A549 (cell line): ENCODE results near the gene GOLGA6A. TPM values are rescaled to one million over a fixed set of nuclear protein-coding genes. Genes with fewer than 3 reads are reported as not detected.

ENCODE experiments used
- ATAC-seq, 2 experiments: fragments of 200-7000 bp in 1 of 2; fragments of >200 bp in 1 of 2; cut with Nextera tagmentation in 1 of 2; cut with Tn5 transposase in 1 of 2; 3 replicates each; pipeline versions ENCODE4 v1.8.0 to v1.9.1; 2018 to 2020; ENCODE audit warnings: mild to moderate bottlenecking in 1 of 2, moderate library complexity in 1 of 2
- CTCF ChIA-PET: fragments of 300-600 bp; sonication (Branson Sonifier 250); formaldehyde crosslinking; extraction: SDS; loops from one replicate; lab custom pipeline; 2021; ENCODE audit warnings: antibody characterized with exemption, inconsistent platforms; lab: Yijun Ruan, JAX
- POLR2A ChIA-PET: fragments of 350-600 bp; formaldehyde crosslinking; extraction: SDS; loops from one replicate; lab custom pipeline; 2021; ENCODE audit warnings: antibody characterized with exemption, inconsistent platforms; lab: Yijun Ruan, JAX
- DNase-seq, 2 experiments: peaks; one replicate each; pipeline versions ENCODE4 v3.0.0 to v3.0.0-alpha.2; 2011 to 2016; ENCODE audit warnings: low read depth in 1 of 2, low spot score in 1 of 2
- FAIRE-seq: peaks from 2 replicates; lab custom pipeline; 2011; peaks lifted over from hg19 to GRCh38; lab: Jason Lieb, UNC
- H3K27ac ChIP-seq, 2 experiments: fragments of >200 bp; sonication (Bioruptor Twin); formaldehyde crosslinking; 3 replicates each; pipeline ENCODE4 v1.5.1; 2016 to 2017
- H3K4me1 ChIP-seq: fragments of >200 bp; sonication (Bioruptor Twin); formaldehyde crosslinking; 3 replicates; pipeline ENCODE4 v1.6.1; 2016
- H3K4me2 ChIP-seq: fragments of >200 bp; sonication (Bioruptor Twin); formaldehyde crosslinking; 3 replicates; pipeline ENCODE4 v1.6.1; 2016
- H3K4me3 ChIP-seq: fragments of >200 bp; sonication (Bioruptor Twin); formaldehyde crosslinking; 3 replicates; pipeline ENCODE4 v1.5.1; 2016
- H3K9me3 ChIP-seq: fragments of >200 bp; sonication (Bioruptor Twin); formaldehyde crosslinking; 3 replicates; pipeline ENCODE4 v1.6.1; 2016
- EHMT2 ChIP-seq: fragments of 200-600 bp; sonication (generic); IDR thresholded peaks from 2 replicates; pipeline ENCODE4 v1.6.1; 2016; ENCODE audit warnings: antibody characterized with exemption, low read depth, mild to moderate bottlenecking, moderate library complexity
- EP300 ChIP-seq, 2 experiments: fragments of >200 bp; sonication (Bioruptor Twin); formaldehyde crosslinking; IDR thresholded peaks; 2 replicates in 1 of 2; 3 replicates in 1 of 2; pipeline ENCODE4 v1.6.1; 2016 to 2017
- FOSL2 ChIP-seq, 2 experiments: fragments of 450-650 bp in 1 of 2; fragments of >200 bp in 1 of 2; sonication (Bioruptor Twin) in 1 of 2; formaldehyde crosslinking; IDR thresholded peaks; 2 replicates each; pipeline versions ENCODE4 v1.5.0 to v1.6.1; 2016 to 2020; ENCODE audit warnings: mild to moderate bottlenecking in 1 of 2, moderate library complexity in 1 of 2
- GATA3 ChIP-seq: IDR thresholded peaks from 2 replicates; pipeline ENCODE4 v1.6.1; 2012; ENCODE audit warnings: borderline replicate concordance
- HDAC2 ChIP-seq: fragments of 200-600 bp; sonication (generic); IDR thresholded peaks from 2 replicates; pipeline ENCODE4 v1.6.1; 2016
- HEYL ChIP-seq: fragments of 250-450 bp; sonication (Bioruptor Pico); IDR thresholded peaks from 2 replicates; pipeline ENCODE4 v1.8.0; 2021; ENCODE audit warnings: mild to moderate bottlenecking, moderate library complexity
- JUN ChIP-seq, 2 experiments: fragments of >200 bp; sonication (Bioruptor Twin); formaldehyde crosslinking; IDR thresholded peaks; 2 replicates in 1 of 2; 3 replicates in 1 of 2; pipeline ENCODE4 v1.6.1; 2016 to 2017
- POLR2A ChIP-seq: IDR thresholded peaks from 2 replicates; pipeline ENCODE4 v1.6.1; 2012; ENCODE audit warnings: mild to moderate bottlenecking, low read length
- RAD21 ChIP-seq, 2 experiments: fragments of >200 bp in 1 of 2; sonication (Bioruptor Twin) in 1 of 2; formaldehyde crosslinking in 1 of 2; IDR thresholded peaks in 1 of 2; conservative IDR thresholded peaks in 1 of 2; 2 replicates in 1 of 2; 3 replicates in 1 of 2; pipeline ENCODE4 v1.6.1; 2012 to 2018; ENCODE audit warnings: inconsistent platforms in 1 of 2
- RARB ChIP-seq: fragments of 250-450 bp; sonication (Bioruptor Pico); IDR thresholded peaks from 2 replicates; pipeline ENCODE4 v1.8.0; 2021; ENCODE audit warnings: mild to moderate bottlenecking, moderate library complexity
- RNF2 ChIP-seq: fragments of 200-600 bp; sonication (generic); IDR thresholded peaks from 2 replicates; pipeline ENCODE4 v1.6.1; 2016; ENCODE audit warnings: low read depth, mild to moderate bottlenecking, antibody characterized with exemption, moderate library complexity, borderline replicate concordance
- SMC3 ChIP-seq: fragments of >200 bp; sonication (Bioruptor Twin); formaldehyde crosslinking; IDR thresholded peaks from 3 replicates; pipeline ENCODE4 v1.6.1; 2018; ENCODE audit warnings: inconsistent platforms
- ZC3H11A ChIP-seq: fragments of 450-650 bp; IDR thresholded peaks from 2 replicates; pipeline ENCODE4 v1.6.1; 2014; ENCODE audit warnings: antibody characterized with exemption, mild to moderate bottlenecking
- WGBS: methylation state at CpG from one replicate; pipeline ENCODE4 v1.1.6; 2017; ENCODE audit errors: missing lambda C conversion rate; 5-methylcytosine and 5-hydroxymethylcytosine counted together
- polyA plus RNA-seq, 4 experiments: library from polyadenylated mRNA; depleted of rRNA in 3 of 4; stranded (reverse); fragments of >200 nt; fragmentation: RNase III in 1 of 4; extraction: RNeasy Plus Mini Kit Qiagen cat#74134 plus additional on column Dnase treatment in 1 of 4; gene quantifications; 2 replicates in 3 of 4; 3 replicates in 1 of 4; pipeline ENCODE4 v1.2.3, GENCODE V29; 2011 to 2017
- TF ChIP-seq, protein P1 (sequence below): fragments of 200-600 bp; sonication (generic); IDR thresholded peaks from 2 replicates; pipeline ENCODE4 v1.6.1; 2016; ENCODE audit warnings: antibody characterized with exemption, mild to moderate bottlenecking, moderate library complexity
- TF ChIP-seq, protein P2 (sequence below): IDR thresholded peaks from 2 replicates; pipeline ENCODE4 v1.6.1; 2012

The GOLGA6A gene
- polyA plus RNA-seq, 2 of the 4 experiments (the other 2 are of a cell fraction), result 0.03 to 0.05 TPM

DNA sequence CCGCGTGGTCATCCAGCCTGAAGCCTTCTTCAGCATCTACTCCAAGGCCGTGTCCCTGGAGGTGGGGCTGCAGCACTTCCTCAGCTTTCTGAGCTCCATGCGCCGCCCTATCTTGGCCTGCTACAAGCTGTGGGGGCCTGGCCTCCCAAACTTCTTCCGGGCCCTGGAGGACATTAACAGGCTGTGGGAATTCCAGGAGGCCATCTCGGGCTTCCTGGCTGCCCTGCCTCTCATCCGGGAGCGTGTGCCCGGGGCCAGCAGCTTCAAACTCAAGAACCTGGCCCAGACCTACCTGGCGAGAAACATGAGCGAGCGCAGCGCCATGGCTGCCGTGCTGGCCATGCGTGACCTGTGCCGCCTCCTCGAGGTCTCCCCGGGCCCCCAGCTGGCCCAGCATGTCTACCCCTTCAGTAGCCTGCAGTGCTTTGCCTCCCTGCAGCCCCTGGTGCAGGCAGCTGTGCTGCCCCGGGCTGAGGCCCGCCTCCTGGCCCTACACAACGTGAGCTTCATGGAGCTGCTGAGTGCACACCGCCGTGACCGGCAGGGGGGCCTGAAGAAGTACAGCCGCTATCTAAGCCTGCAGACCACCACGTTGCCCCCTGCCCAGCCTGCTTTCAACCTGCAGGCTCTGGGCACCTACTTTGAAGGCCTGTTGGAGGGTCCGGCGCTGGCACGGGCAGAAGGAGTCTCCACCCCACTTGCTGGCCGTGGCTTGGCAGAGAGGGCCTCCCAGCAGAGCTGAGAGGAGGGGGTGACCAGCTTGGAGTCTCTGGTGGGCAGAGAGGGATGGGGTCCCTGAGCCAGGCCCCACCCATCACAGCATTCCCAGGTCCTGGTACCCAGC lies 37.9 kb downstream of the GOLGA6A start:
- ChIA-PET CTCF (interaction anchor here (0.7 to 11.4 kb wide), 7 partner anchors 7 to 394 kb away, joined by 3 to 237 read pairs (median 6); no protein-coding TSS in a partner anchor), POLR2A (no interaction called here)
- Histone ChIP-seq H3K4me1 (peaks cover 7% of the 10 kb centered on the region; the same call in 1 of the 3 replicates), H3K9me3 (no peaks in the 10 kb centered on the region), H3K4me3 (no peak overlapping the region), H3K27ac (no peak overlapping the region), H3K4me2 (no peak overlapping the region)
- ATAC-seq (no peak), DNase-seq (no peak), FAIRE-seq (no peak)
- WGBS, result 76% methylated on average over 8 of the region's 31 CpGs
- TF ChIP-seq POLR2A (no peak), HDAC2 (no peak), RAD21 (conservative IDR thresholded peaks at IDR 0.05 in 1 of 2, IDR thresholded peaks at IDR 0.05 in 1 of 2) (no peak), JUN (IDR thresholded peaks at IDR 0.05) (no peak), ZC3H11A (no peak)
- TF ChIP-seq, protein P1, sequence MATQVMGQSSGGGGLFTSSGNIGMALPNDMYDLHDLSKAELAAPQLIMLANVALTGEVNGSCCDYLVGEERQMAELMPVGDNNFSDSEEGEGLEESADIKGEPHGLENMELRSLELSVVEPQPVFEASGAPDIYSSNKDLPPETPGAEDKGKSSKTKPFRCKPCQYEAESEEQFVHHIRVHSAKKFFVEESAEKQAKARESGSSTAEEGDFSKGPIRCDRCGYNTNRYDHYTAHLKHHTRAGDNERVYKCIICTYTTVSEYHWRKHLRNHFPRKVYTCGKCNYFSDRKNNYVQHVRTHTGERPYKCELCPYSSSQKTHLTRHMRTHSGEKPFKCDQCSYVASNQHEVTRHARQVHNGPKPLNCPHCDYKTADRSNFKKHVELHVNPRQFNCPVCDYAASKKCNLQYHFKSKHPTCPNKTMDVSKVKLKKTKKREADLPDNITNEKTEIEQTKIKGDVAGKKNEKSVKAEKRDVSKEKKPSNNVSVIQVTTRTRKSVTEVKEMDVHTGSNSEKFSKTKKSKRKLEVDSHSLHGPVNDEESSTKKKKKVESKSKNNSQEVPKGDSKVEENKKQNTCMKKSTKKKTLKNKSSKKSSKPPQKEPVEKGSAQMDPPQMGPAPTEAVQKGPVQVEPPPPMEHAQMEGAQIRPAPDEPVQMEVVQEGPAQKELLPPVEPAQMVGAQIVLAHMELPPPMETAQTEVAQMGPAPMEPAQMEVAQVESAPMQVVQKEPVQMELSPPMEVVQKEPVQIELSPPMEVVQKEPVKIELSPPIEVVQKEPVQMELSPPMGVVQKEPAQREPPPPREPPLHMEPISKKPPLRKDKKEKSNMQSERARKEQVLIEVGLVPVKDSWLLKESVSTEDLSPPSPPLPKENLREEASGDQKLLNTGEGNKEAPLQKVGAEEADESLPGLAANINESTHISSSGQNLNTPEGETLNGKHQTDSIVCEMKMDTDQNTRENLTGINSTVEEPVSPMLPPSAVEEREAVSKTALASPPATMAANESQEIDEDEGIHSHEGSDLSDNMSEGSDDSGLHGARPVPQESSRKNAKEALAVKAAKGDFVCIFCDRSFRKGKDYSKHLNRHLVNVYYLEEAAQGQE, result no peak

DNA sequence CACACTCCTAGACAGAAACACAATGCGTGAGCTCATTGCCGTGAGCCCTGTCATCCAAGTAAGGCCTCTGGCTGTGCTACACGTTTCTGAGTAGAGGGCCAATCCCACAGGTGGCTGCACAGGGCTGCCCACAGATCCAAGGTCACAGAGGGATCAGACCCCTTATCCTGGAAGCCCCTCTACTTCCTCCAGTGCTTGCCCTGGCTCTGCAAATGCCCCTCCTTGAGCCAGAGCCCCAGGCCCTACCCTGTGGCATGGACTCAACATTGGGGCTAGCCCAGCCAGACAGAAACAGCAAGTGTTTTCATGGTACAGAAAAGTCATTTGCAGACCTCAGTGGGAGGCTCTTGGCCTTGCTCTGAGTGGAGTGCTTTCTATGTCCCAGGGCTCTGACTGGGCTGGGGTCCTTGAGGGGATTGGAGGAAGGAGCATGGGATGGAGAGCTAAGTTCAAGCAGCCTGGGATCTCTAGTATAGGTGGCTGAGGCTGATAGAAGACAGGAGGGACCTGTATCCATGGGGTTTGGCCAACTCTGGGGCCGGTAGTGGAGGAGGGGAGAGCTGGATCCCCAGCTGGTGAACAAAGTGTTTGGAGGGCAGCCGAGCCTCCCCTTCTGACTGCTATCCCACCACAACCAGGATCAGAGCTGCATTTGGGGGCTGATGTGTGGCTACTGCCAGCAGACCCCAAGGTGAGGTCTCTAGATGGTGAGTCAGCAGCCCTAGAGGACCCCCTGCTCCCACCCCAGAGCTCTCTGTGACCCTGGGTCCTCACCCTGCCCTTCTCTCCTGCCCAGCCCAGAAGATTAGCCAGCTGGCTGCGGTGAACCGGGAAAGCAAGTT lies 38.7 kb downstream of the GOLGA6A start:
- H3K27ac ChIP-seq, result no peak overlapping the region
- FAIRE-seq (no peak), DNase-seq (no peak), ATAC-seq (no peak)
- H3K4me2 ChIP-seq, result no peak overlapping the region
- H3K4me1 ChIP-seq, result peaks cover 7% of the 10 kb centered on the region; the same call in 1 of the 3 replicates
- POLR2A ChIA-PET, result no interaction called here
- H3K4me3 ChIP-seq, result no peak overlapping the region
- WGBS, result 69% methylated on average over 7 of the region's 7 CpGs
- CTCF ChIA-PET, result interaction anchor here (0.7 to 11.4 kb wide), 4 partner anchors 11 to 395 kb away, joined by 3 to 237 read pairs (median 18); no protein-coding TSS in a partner anchor
- no peaks in the 10 kb centered on the region for H3K9me3 ChIP-seq
- no peak for TF ChIP-seq EP300 (IDR thresholded peaks at IDR 0.05)
- TF ChIP-seq RARB, result no peak
- no peak for TF ChIP-seq GATA3
- TF ChIP-seq RNF2, result no peak
- TF ChIP-seq HEYL, result no peak
- no peak for TF ChIP-seq FOSL2 (IDR thresholded peaks at IDR 0.05)
- no peak for TF ChIP-seq FOSL2 (CRISPR knock-in tag; IDR thresholded peaks at IDR 0.05)
- no peak for TF ChIP-seq SMC3
- no peak for TF ChIP-seq EHMT2
- TF ChIP-seq, protein P2, sequence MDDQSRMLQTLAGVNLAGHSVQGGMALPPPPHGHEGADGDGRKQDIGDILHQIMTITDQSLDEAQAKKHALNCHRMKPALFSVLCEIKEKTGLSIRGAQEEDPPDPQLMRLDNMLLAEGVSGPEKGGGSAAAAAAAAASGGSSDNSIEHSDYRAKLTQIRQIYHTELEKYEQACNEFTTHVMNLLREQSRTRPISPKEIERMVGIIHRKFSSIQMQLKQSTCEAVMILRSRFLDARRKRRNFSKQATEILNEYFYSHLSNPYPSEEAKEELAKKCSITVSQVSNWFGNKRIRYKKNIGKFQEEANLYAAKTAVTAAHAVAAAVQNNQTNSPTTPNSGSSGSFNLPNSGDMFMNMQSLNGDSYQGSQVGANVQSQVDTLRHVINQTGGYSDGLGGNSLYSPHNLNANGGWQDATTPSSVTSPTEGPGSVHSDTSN, result no peak
